HCT116 (cell line): ENCODE results near the gene CS. TPM values are rescaled to one million over a fixed set of nuclear protein-coding genes. Genes with fewer than 3 reads are reported as not detected.

ENCODE experiments used
- ATAC-seq: fragments of 200-7000 bp; cut with Tn5 transposase; 2 replicates; pipeline ENCODE4 v1.9.1; 2020; ENCODE audit warnings: mild to moderate bottlenecking, moderate library complexity
- BruUV-seq: library from RNA; stranded (reverse); fragments of 400-500 nt; replicated peaks from 2 replicates; lab custom pipeline; 2021; lab: Mats Ljungman, UMichigan
- CTCF ChIA-PET: fragments of 300-600 bp; sonication (Branson Sonifier 250); formaldehyde crosslinking; loops from one replicate; lab custom pipeline; 2021; ENCODE audit warnings: antibody characterized with exemption; lab: Charles Lee
- POLR2A ChIA-PET: fragments of 300-600, 350-600 bp; sonication (Branson Sonifier 250); formaldehyde crosslinking; loops from one replicate; lab custom pipeline; 2021; ENCODE audit warnings: antibody characterized with exemption; lab: Charles Lee
- RAD21 ChIA-PET, 2 experiments: fragments of 300-600 bp; sonication (Branson Sonifier 250); formaldehyde crosslinking; loops; one replicate each; lab custom pipeline; 2023; ENCODE audit warnings: low total read pairs in 2 of 2; ENCODE audit not compliant: uncharacterized antibody in 2 of 2, unreplicated experiment in 2 of 2, low non-redundant PET in 1 of 2; lab: Charles Lee
- DNase-seq: peaks from one replicate; pipeline ENCODE4 v3.0.0-alpha.2; 2010; ENCODE audit warnings: low read depth, low spot score
- H2AFZ ChIP-seq: fragments of 200-600 bp; shearing (Covaris generic), sonication (generic); 2 replicates; pipeline ENCODE4 v1.6.1; 2017; ENCODE audit warnings: low read depth, mixed run types, mixed read lengths, antibody characterized with exemption, low read length; ENCODE audit not compliant: poor library complexity, severe bottlenecking
- H3K27ac ChIP-seq: 2 replicates; pipeline ENCODE4 v1.5.1; 2012; ENCODE audit warnings: low read depth, low read length
- H3K27me3 ChIP-seq: fragments of 200-600 bp; sonication (generic); 2 replicates; pipeline ENCODE4 v1.6.1; 2016; ENCODE audit warnings: mixed run types, low read length, mixed read lengths; ENCODE audit not compliant: insufficient read depth
- H3K36me3 ChIP-seq, 2 experiments: fragments of 200-500 bp in 1 of 2; fragments of 200-600 bp in 1 of 2; sonication (Bioruptor generic) in 1 of 2; sonication (generic) in 1 of 2; 2 replicates each; pipeline versions ENCODE4 v1.5.1 to v1.6.1; 2014 to 2016; ENCODE audit warnings: low read length in 2 of 2, inconsistent platforms in 1 of 2, mixed read lengths in 1 of 2, mixed run types in 1 of 2; ENCODE audit not compliant: insufficient read depth in 2 of 2, control insufficient read depth in 1 of 2
- H3K4me1 ChIP-seq, 2 experiments: fragments of 200-600 bp in 1 of 2; sonication (generic) in 1 of 2; 2 replicates each; pipeline versions ENCODE4 v1.5.1 to v1.6.1; 2012 to 2017; ENCODE audit warnings: low read length in 2 of 2, inconsistent platforms in 1 of 2, mild to moderate bottlenecking in 1 of 2, mixed read lengths in 1 of 2, mixed run types in 1 of 2, moderate library complexity in 1 of 2; ENCODE audit not compliant: insufficient read depth in 2 of 2, control insufficient read depth in 1 of 2
- H3K4me2 ChIP-seq: fragments of 200-600 bp; sonication (generic); 2 replicates; pipeline ENCODE4 v1.6.1; 2017; ENCODE audit warnings: mixed run types, low read length, mixed read lengths
- H3K4me3 ChIP-seq, 2 experiments: fragments of 200-600 bp in 1 of 2; sonication (generic) in 1 of 2; replicated peaks in 1 of 2; 2 replicates each; pipeline ENCODE4 v1.5.1; 2011 to 2016; ENCODE audit warnings: low read length in 2 of 2, control low read depth in 1 of 2, low read depth in 1 of 2, mild to moderate bottlenecking in 1 of 2, mixed read lengths in 1 of 2, mixed run types in 1 of 2
- H3K79me2 ChIP-seq: fragments of 200-600 bp; sonication (generic); 2 replicates; pipeline ENCODE4 v1.6.1; 2017; ENCODE audit warnings: mild to moderate bottlenecking, mixed run types, low read length, moderate library complexity, mixed read lengths; ENCODE audit not compliant: insufficient read depth
- H3K9ac ChIP-seq: fragments of 200-600 bp; sonication (generic); 2 replicates; pipeline ENCODE4 v1.6.1; 2016; ENCODE audit warnings: low read length, mixed read lengths
- H3K9me2 ChIP-seq: fragments of 200-600 bp; sonication (generic), shearing (Covaris generic); 2 replicates; pipeline ENCODE4 v1.6.1; 2017; ENCODE audit warnings: mixed run types, mild to moderate bottlenecking, moderate library complexity; ENCODE audit not compliant: insufficient read depth
- H3K9me3 ChIP-seq, 2 experiments: fragments of 200-500 bp in 1 of 2; fragments of 200-600 bp in 1 of 2; sonication (Bioruptor generic) in 1 of 2; sonication (generic) in 1 of 2; 2 replicates each; pipeline ENCODE4 v1.6.1; 2014 to 2017; ENCODE audit warnings: low read length in 2 of 2, mixed read lengths in 2 of 2, inconsistent platforms in 1 of 2, low read depth in 1 of 2, mild to moderate bottlenecking in 1 of 2, mixed run types in 1 of 2, moderate library complexity in 1 of 2; ENCODE audit not compliant: control insufficient read depth in 1 of 2, insufficient read depth in 1 of 2
- H4K20me1 ChIP-seq: fragments of 200-600 bp; sonication (generic), shearing (Covaris generic); 2 replicates; pipeline ENCODE4 v1.6.1; 2017; ENCODE audit warnings: mixed run types, mild to moderate bottlenecking, moderate library complexity; ENCODE audit not compliant: insufficient read depth
- ATF3 ChIP-seq: IDR thresholded peaks from 2 replicates; pipeline ENCODE4 v1.6.1; 2012
- CEBPB ChIP-seq: IDR thresholded peaks from 2 replicates; pipeline ENCODE4 v1.6.1; 2012; ENCODE audit warnings: low read depth
- CTCF ChIP-seq, 3 experiments: fragments of 200-600 bp in 1 of 3; sonication (generic) in 1 of 3; IDR thresholded peaks in 2 of 3; conservative IDR thresholded peaks in 1 of 3; 2 replicates each; pipeline ENCODE4 v1.5.1; 2012 to 2017; ENCODE audit warnings: low read depth in 2 of 3, low read length in 2 of 3, antibody characterized with exemption in 1 of 3, borderline replicate concordance in 1 of 3, control low read depth in 1 of 3, mild to moderate bottlenecking in 1 of 3, mixed read lengths in 1 of 3, mixed run types in 1 of 3, moderate library complexity in 1 of 3; ENCODE audit not compliant: insufficient read depth in 1 of 3
- EGR1 ChIP-seq: IDR thresholded peaks from 2 replicates; pipeline ENCODE4 v1.6.1; 2012; ENCODE audit warnings: low read depth
- ELF1 ChIP-seq: IDR thresholded peaks from 2 replicates; pipeline ENCODE4 v1.6.1; 2012; ENCODE audit warnings: low read depth, borderline replicate concordance
- EZH2 ChIP-seq: fragments of 200-600 bp; sonication (generic); IDR thresholded peaks from 2 replicates; pipeline ENCODE4 v1.6.1; 2017; ENCODE audit warnings: antibody characterized with exemption, mixed run types
- JUND ChIP-seq: IDR thresholded peaks from 2 replicates; pipeline ENCODE4 v1.6.1; 2012
- MAX ChIP-seq: IDR thresholded peaks from 2 replicates; pipeline ENCODE4 v1.6.1; 2012
- REST ChIP-seq: IDR thresholded peaks from 2 replicates; pipeline ENCODE4 v1.6.1; 2012; ENCODE audit warnings: low read depth
- SIN3A ChIP-seq: IDR thresholded peaks from 2 replicates; pipeline ENCODE4 v1.6.1; 2012; ENCODE audit warnings: low read depth
- SP1 ChIP-seq: IDR thresholded peaks from 2 replicates; pipeline ENCODE4 v1.6.1; 2012; ENCODE audit warnings: low read depth
- SRF ChIP-seq: IDR thresholded peaks from 2 replicates; pipeline ENCODE4 v1.6.1; 2012; ENCODE audit warnings: low read depth
- ZBTB33 ChIP-seq: IDR thresholded peaks from 2 replicates; pipeline ENCODE4 v1.6.1; 2011; ENCODE audit warnings: mild to moderate bottlenecking, low read length, moderate library complexity; ENCODE audit not compliant: insufficient replicate concordance; ENCODE audit errors: extremely low read depth
- ZNF274 ChIP-seq: fragments of 200-500 bp; sonication (Bioruptor generic); IDR thresholded peaks from 2 replicates; pipeline ENCODE4 v1.6.1; 2014; ENCODE audit warnings: mild to moderate bottlenecking, low read depth, low read length, inconsistent platforms
- intact Hi-C: fragments of 100-400 bp; cut with micrococcal nuclease; formaldehyde crosslinking; loops from 2 replicates; pipeline ENCODE4 v1.10.0; 2022
- total RNA-seq: library from RNA; stranded (reverse); gene quantifications from one replicate; pipeline ENCODE4 v1.2.1, GENCODE V29; 2021; ENCODE audit not compliant: unreplicated experiment

Gene CS
- total RNA-seq, 1 experiment from 2014 or later, result 270 TPM

- no TSS peak for BruUV-seq
- ChIA-PET CTCF (no interaction called here), POLR2A (no interaction called here)
Measured at GRCh38 chr12:56242986-56243385, 57.1 kb downstream of the CS start.

More at GRCh38 chr12:56242986-56243385, 57.1 kb downstream of the CS start:
- Histone ChIP-seq H3K27ac (no peak overlapping the region), H3K4me1 (no peaks in the 10 kb centered on the region), H3K36me3 (peaks cover 37 to 44% of the 10 kb centered on the region in 2 experiments), H3K4me3 (no peak overlapping the region), H2AFZ (no peak overlapping the region), H3K9me2 (no peaks in the 10 kb centered on the region), H3K27me3 (no peaks in the 10 kb centered on the region), H3K4me2 (no peak overlapping the region), H3K79me2 (no peaks in the 10 kb centered on the region), H3K9me3 (no peaks in the 10 kb centered on the region), H4K20me1 (no peaks in the 10 kb centered on the region), H3K9ac (no peak overlapping the region)
- intact Hi-C loops, result no loop called here
- TF ChIP-seq EZH2 (no peak), ZNF274 (no peak), MAX (no peak), ELF1 (no peak), SP1 (no peak), ZBTB33 (no peak), ATF3 (no peak), CEBPB (no peak), REST (no peak), JUND (no peak), CTCF (IDR thresholded peaks at IDR 0.05 in 2 of 3, conservative IDR thresholded peaks at IDR 0.05 in 1 of 3; ENCODE audit: borderline replicate concordance in 1 of 3, insufficient read depth in 1 of 3, low read depth in 2 of 3, low read length in 2 of 3) (no peak), EGR1 (no peak), SRF (no peak), SIN3A (no peak)
- DNase-seq (no peak), ATAC-seq (no peak)
- RAD21 ChIA-PET, result no interaction called here
